ENCODE measurements around the gene GET4.
"Not testable (repeated sequence)": the region's sequence is repeated elsewhere in the genome, so short reads cannot be mapped to it uniquely, and the experiment has no call there.

The GET4 gene

DNA sequence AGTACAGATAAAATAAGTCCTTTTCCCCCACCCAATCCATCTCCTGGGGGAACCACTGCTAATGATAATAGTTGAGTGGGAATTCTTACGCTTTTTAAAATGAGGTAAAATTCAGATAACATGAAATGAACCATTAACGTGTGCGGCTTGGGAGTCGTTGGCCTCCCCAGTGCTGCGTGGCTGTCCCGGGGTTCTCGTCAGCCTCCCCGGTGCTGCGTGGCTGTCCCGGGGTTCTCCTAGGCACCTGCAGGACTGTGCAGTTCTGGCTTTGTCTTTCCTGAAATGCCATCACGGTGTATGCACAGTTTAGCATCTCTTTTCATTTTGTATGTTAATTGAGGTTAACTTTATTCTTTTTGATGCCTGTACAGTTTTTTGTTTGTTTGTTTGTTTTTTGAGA lies 30.6 kb upstream of the GET4 start:
- H3K4me2 ChIP-seq (ENCODE audit: low read length), result no peak overlapping the region
- H3K79me2 ChIP-seq (ENCODE audit: insufficient read depth, low read length), result no peaks in the 10 kb centered on the region
- H3K4me1 ChIP-seq (ENCODE audit: insufficient read depth, low read length, severe bottlenecking), result no peaks in the 10 kb centered on the region
- H3K36me3 ChIP-seq (ENCODE audit: insufficient read depth, low read length), result peaks cover 53% of the 10 kb centered on the region
- no peaks in the 10 kb centered on the region for H3K9me3 ChIP-seq (ENCODE audit: low read length)
- no peaks in the 10 kb centered on the region for H3K27me3 ChIP-seq (ENCODE audit: insufficient read depth, low read length)
- H3K27ac ChIP-seq (ENCODE audit: low read depth, low read length, poor library complexity, severe bottlenecking), result no peak overlapping the region
- no peak overlapping the region for H3K9ac ChIP-seq (ENCODE audit: low read length)
- no peaks in the 10 kb centered on the region for H4K20me1 ChIP-seq (ENCODE audit: insufficient read depth, low read length)
- H3K4me3 ChIP-seq (ENCODE audit: low read depth, low read length, poor library complexity, severe bottlenecking), result no peak overlapping the region
- H3K9me2 ChIP-seq (ENCODE audit: low read depth, low read length), result no peaks in the 10 kb centered on the region
- TF ChIP-seq, protein P1, sequence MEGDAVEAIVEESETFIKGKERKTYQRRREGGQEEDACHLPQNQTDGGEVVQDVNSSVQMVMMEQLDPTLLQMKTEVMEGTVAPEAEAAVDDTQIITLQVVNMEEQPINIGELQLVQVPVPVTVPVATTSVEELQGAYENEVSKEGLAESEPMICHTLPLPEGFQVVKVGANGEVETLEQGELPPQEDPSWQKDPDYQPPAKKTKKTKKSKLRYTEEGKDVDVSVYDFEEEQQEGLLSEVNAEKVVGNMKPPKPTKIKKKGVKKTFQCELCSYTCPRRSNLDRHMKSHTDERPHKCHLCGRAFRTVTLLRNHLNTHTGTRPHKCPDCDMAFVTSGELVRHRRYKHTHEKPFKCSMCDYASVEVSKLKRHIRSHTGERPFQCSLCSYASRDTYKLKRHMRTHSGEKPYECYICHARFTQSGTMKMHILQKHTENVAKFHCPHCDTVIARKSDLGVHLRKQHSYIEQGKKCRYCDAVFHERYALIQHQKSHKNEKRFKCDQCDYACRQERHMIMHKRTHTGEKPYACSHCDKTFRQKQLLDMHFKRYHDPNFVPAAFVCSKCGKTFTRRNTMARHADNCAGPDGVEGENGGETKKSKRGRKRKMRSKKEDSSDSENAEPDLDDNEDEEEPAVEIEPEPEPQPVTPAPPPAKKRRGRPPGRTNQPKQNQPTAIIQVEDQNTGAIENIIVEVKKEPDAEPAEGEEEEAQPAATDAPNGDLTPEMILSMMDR (IDR thresholded peaks at IDR 0.05; ENCODE audit: low read length), result no peak
- no peak for TF ChIP-seq EZH2 (IDR thresholded peaks at IDR 0.05; ENCODE audit: borderline replicate concordance, low read length)
- no peaks in the 10 kb centered on the region for H3F3A ChIP-seq (ENCODE audit: insufficient read depth, low read length)
- H2AFZ ChIP-seq (ENCODE audit: low read length), result no peak overlapping the region

DNA sequence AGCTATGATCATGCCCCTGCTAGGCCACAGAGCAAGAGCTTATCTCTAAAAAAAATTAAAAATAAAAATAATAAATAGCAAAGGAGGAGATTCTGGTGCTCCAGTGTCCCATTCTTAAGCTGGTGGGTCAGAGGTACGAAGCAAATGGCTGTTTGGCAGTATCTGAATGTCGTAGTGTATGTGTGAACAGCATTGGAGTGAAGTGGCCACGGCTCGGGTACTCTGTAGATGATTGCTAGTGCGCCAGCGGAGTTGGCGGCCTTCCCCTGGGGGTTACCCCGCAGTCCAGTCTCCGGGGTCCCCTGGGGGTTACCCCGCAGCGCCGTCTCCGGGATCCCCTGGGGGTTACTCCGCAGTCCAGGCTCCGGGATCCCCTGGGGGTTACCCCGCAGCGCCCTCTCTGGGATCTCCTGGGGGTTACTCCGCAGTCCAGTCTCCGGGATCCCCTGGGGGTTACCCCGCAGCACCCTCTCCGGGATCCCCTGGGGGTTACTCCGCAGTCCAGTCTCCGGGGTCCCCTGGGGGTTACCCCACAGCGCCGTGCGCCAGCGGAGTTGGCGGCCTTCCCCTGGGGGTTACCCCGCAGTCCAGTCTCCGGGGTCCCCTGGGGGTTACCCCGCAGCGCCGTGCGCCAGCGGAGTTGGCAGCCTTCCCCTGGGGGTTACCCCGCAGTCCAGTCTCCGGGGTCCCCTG lies 29.2 kb upstream of the GET4 start:
- peaks cover 61% of the 10 kb centered on the region for H3K36me3 ChIP-seq (ENCODE audit: insufficient read depth, low read length)

GRCh38 chr7:847728-848127 lies 28.6 kb upstream of the GET4 start:
- not testable (repeated sequence) for H3K79me2 ChIP-seq (ENCODE audit: insufficient read depth, low read length); H3K9me3 ChIP-seq (ENCODE audit: low read length); H3K9ac ChIP-seq (ENCODE audit: low read length); H3K9me2 ChIP-seq (ENCODE audit: low read depth, low read length); H3K27me3 ChIP-seq (ENCODE audit: insufficient read depth, low read length); H2AFZ ChIP-seq (ENCODE audit: low read length); H3K4me3 ChIP-seq (ENCODE audit: low read depth, low read length, poor library complexity, severe bottlenecking); H3K4me2 ChIP-seq (ENCODE audit: low read length); H3K4me1 ChIP-seq (ENCODE audit: insufficient read depth, low read length, severe bottlenecking); H4K20me1 ChIP-seq (ENCODE audit: insufficient read depth, low read length); H3F3A ChIP-seq (ENCODE audit: insufficient read depth, low read length); H3K27ac ChIP-seq (ENCODE audit: low read depth, low read length, poor library complexity, severe bottlenecking)
- peaks cover 61% of the 10 kb centered on the region for H3K36me3 ChIP-seq (ENCODE audit: insufficient read depth, low read length)

More for the DNA sequence above, 29.2 kb upstream of the GET4 start:
- H3K9me3 ChIP-seq (ENCODE audit: low read length); H4K20me1 ChIP-seq (ENCODE audit: insufficient read depth, low read length); H3K9me2 ChIP-seq (ENCODE audit: low read depth, low read length); H3K27me3 ChIP-seq (ENCODE audit: insufficient read depth, low read length); H3K79me2 ChIP-seq (ENCODE audit: insufficient read depth, low read length); H3K27ac ChIP-seq (ENCODE audit: low read depth, low read length, poor library complexity, severe bottlenecking); H3K4me1 ChIP-seq (ENCODE audit: insufficient read depth, low read length, severe bottlenecking); H3K4me2 ChIP-seq (ENCODE audit: low read length); H3F3A ChIP-seq (ENCODE audit: insufficient read depth, low read length); H3K4me3 ChIP-seq (ENCODE audit: low read depth, low read length, poor library complexity, severe bottlenecking); H2AFZ ChIP-seq (ENCODE audit: low read length); H3K9ac ChIP-seq (ENCODE audit: low read length): not testable (repeated sequence)

- Histone ChIP-seq H3K9me3 (ENCODE audit: low read length) (no peaks in the 10 kb centered on the region), H3K4me3 (ENCODE audit: low read depth, low read length, poor library complexity, severe bottlenecking) (no peak overlapping the region), H4K20me1 (ENCODE audit: insufficient read depth, low read length) (no peaks in the 10 kb centered on the region), H3K27me3 (ENCODE audit: insufficient read depth, low read length) (no peaks in the 10 kb centered on the region), H3K36me3 (ENCODE audit: insufficient read depth, low read length) (peaks cover 60% of the 10 kb centered on the region), H2AFZ (ENCODE audit: low read length) (no peak overlapping the region), H3K4me2 (ENCODE audit: low read length) (no peak overlapping the region), H3K79me2 (ENCODE audit: insufficient read depth, low read length) (no peaks in the 10 kb centered on the region), H3K27ac (ENCODE audit: low read depth, low read length, poor library complexity, severe bottlenecking) (no peak overlapping the region), H3F3A (ENCODE audit: insufficient read depth, low read length) (no peaks in the 10 kb centered on the region), H3K4me1 (ENCODE audit: insufficient read depth, low read length, severe bottlenecking) (no peaks in the 10 kb centered on the region), H3K9ac (ENCODE audit: low read length) (no peak overlapping the region), H3K9me2 (ENCODE audit: low read depth, low read length) (no peaks in the 10 kb centered on the region)
- TF ChIP-seq, protein P1 (IDR thresholded peaks at IDR 0.05; ENCODE audit: low read length), result no peak
- no peak for TF ChIP-seq EZH2 (IDR thresholded peaks at IDR 0.05; ENCODE audit: borderline replicate concordance, low read length)
These were observed 27.2 kb upstream of the GET4 start for GRCh38 chr7:849145-849544.

Measured in OCI-LY1 (cell line).